HUES48 (cell line): ENCODE results near the gene TBC1D17.

Experiments
- H3K27ac ChIP-seq: one replicate; pipeline ENCODE4 v1.7.0; 2013; ENCODE audit warnings: low read depth, low read length, inconsistent platforms
- H3K27me3 ChIP-seq: 2 replicates; pipeline ENCODE4 v1.6.1; 2013; ENCODE audit warnings: mild to moderate bottlenecking, low read length; ENCODE audit not compliant: control insufficient read depth, insufficient read depth
- H3K36me3 ChIP-seq: 2 replicates; pipeline ENCODE4 v1.6.1; 2013; ENCODE audit warnings: low read length; ENCODE audit not compliant: control insufficient read depth, insufficient read depth
- H3K4me1 ChIP-seq: 2 replicates; pipeline ENCODE4 v1.6.1; 2013; ENCODE audit warnings: mild to moderate bottlenecking, low read length; ENCODE audit not compliant: control insufficient read depth, insufficient read depth
- H3K4me3 ChIP-seq: 2 replicates; pipeline ENCODE4 v1.5.1; 2013; ENCODE audit warnings: mild to moderate bottlenecking, low read depth, low read length
- H3K9ac ChIP-seq: 2 replicates; pipeline ENCODE4 v1.6.1; 2013; ENCODE audit warnings: mild to moderate bottlenecking, low read depth, low read length, moderate library complexity
- H3K9me3 ChIP-seq: 2 replicates; pipeline ENCODE4 v1.6.1; 2013; ENCODE audit warnings: low read length; ENCODE audit not compliant: control insufficient read depth, insufficient read depth

Gene TBC1D17

DNA sequence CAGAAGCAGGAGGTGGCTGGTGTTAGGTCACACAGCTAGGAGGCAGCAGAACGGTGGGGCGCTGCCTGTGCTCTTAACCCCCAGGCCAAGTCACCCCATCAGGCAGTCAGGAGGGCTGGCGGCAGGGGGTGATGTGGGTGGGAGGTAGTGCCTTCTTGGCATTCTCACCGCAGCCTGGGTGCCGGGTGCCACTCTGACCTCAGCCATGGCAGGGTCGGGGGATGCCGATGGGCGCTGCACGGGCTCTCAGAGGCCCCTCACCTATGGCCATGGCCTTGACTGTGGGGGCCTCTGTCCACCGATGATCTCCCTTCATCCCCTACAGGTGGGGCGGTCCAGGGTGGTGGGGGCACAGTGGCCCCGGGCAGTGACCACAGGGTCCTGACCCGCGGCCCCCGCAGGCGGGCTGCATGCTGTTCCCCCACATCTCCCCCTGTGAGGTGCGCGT is 20.9 kb upstream of the TBC1D17 start:
- H3K9me3 ChIP-seq = no peaks in the 10 kb centered on the region
- peaks cover 16% of the 10 kb centered on the region for H3K4me1 ChIP-seq
- peaks cover 84% of the 10 kb centered on the region for H3K36me3 ChIP-seq
- no peak overlapping the region for H3K27ac ChIP-seq
- no peaks in the 10 kb centered on the region for H3K27me3 ChIP-seq
- H3K4me3 ChIP-seq = no peak overlapping the region
- H3K9ac ChIP-seq = no peak overlapping the region

DNA sequence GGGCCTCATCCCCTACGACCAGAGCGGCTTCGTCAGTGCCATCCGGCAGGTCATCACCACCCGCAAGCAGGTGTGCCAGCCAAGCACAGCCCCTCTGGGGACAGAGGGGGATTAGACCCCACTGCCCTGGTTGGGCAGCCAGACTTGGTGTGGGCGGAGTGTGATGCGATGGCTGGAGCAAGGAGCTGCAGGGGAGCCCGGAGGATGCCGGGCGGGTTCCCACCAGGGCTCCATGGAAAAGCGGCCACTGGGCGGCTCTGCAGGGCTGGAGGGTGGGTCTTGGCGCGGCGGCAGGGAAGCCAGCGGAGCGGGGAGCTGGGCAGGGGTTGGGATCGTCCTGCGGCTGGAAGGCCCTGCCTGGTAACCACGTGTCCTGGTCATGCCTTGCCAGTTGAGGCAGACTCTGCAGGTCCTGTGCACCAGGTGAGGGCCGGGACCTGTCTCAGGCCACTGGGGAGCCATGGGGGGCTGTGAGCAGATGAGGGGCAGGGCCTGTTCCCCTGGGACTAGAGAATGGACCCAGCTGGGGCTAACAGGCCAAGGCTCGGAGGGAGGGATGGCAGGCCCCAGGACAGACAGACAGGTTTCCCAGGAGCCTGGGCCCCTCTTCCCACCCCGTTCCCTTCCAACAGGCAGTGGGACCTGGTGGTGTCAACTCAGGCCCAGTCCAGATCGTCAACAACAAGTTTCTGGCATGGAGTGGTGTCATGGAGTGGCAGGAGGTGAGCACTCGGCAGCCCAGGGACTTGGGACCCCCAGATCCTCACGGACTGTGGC is 20.3 kb upstream of the TBC1D17 start:
- Histone ChIP-seq H3K36me3 (peaks cover 86% of the 10 kb centered on the region), H3K27ac (peak overlapping the region; percentile 28), H3K27me3 (no peaks in the 10 kb centered on the region), H3K4me3 (no peak overlapping the region), H3K9me3 (no peaks in the 10 kb centered on the region), H3K4me1 (peaks cover 13% of the 10 kb centered on the region), H3K9ac (no peak overlapping the region)

DNA sequence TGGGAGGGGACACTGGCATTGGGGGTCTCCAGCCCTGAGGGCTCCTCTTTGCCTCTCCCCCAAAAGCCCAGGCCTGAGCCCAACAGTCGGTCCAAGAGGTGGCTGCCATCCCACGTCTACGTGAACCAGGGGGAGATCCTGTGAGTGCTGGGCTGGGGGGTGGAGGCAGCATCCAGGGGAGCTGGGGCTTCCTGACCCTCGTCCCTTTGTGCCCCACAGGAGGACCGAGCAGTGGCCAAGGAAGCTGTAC is 19.7 kb upstream of the TBC1D17 start:
- Histone ChIP-seq H3K36me3 (peaks cover 85% of the 10 kb centered on the region), H3K4me3 (no peak overlapping the region), H3K9me3 (no peaks in the 10 kb centered on the region), H3K4me1 (peaks cover 8% of the 10 kb centered on the region), H3K27me3 (no peaks in the 10 kb centered on the region), H3K9ac (no peak overlapping the region), H3K27ac (peak overlapping the region; percentile 28)

DNA sequence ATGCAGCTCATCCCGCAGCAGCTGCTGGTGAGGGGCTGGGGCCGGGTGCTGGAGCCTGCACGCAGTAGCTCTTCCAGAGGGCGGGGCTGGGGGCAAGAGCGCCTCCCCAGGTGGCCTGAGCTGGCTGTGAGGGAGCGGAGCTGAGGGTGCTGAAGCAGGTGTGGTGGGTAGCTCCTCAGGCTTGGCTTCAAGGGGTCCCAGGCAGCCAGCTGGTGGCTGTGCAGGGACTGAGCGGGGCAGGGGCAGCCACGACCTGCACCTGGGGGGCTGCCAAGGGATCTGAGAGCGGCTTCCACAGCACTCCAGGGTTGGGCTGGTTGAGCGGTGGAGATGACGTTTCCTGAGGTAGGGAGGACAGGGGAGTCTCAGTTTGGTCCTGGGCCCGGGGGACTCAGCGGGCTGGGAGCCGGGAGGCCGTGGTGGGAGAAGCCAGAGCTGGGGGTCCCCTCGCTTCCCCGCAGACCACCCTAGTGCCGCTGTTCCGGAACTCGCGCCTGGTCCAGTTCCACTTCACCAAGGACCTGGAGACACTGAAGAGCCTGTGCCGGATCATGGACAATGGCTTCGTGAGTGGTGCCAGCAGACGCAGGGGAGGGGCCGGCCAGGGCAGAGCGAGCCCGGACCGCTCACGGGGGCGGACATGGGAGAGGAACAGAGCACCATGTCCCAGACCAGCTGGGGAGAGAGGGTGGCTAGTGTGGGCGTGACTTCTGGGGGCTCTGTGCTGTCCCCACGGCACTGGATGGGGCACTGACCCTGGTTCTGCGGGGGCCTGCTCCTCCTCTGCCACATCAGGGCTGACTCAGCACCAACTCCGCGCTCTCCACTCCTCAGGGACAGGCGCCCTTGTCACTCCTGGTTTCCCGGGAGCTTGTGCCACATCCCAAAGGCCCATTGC is 19.2 kb upstream of the TBC1D17 start:
- Histone ChIP-seq H3K27me3 (no peaks in the 10 kb centered on the region), H3K9me3 (no peaks in the 10 kb centered on the region), H3K4me3 (no peak overlapping the region), H3K9ac (no peak overlapping the region), H3K36me3 (peaks cover 88% of the 10 kb centered on the region), H3K4me1 (peaks cover 5% of the 10 kb centered on the region; the same call in 1 of the 2 replicates), H3K27ac (peak overlapping the region; percentile 28)

DNA sequence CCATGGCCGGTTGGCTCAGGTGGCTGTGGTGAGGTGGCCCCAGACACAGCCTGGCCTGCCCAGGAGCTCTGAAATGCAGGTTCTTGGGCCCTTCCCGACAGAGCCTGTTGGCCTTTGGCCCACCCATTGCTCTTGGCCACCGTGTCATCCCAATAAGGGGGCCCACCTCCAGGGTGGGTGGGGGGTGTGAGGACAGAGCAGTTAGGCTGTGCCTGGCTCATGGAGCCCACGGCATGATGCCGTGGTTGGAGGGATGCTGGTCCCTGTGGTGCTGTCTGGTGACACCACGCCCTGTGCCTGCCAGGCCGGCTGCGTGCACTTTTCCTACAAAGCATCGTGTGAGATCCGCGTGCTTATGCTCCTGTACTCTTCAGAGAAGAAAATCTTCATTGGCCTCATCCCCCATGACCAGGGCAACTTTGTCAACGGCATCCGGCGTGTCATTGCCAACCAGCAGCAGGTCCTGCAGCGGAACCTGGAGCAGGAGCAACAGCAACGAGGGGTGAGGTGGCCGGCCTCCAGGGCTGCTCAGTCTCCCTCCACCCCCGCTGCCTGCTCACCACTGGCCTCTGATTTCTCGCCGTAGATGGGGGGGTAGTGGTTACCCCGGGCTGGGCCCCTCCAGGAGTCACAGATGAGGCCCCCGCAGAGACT is 17.7 kb upstream of the TBC1D17 start:
- Histone ChIP-seq H3K4me1 (peaks cover 5% of the 10 kb centered on the region; the same call in 1 of the 2 replicates), H3K27me3 (no peaks in the 10 kb centered on the region), H3K9me3 (no peaks in the 10 kb centered on the region), H3K9ac (no peak overlapping the region), H3K36me3 (peaks cover 91% of the 10 kb centered on the region), H3K27ac (peak overlapping the region; percentile 28), H3K4me3 (no peak overlapping the region)

DNA sequence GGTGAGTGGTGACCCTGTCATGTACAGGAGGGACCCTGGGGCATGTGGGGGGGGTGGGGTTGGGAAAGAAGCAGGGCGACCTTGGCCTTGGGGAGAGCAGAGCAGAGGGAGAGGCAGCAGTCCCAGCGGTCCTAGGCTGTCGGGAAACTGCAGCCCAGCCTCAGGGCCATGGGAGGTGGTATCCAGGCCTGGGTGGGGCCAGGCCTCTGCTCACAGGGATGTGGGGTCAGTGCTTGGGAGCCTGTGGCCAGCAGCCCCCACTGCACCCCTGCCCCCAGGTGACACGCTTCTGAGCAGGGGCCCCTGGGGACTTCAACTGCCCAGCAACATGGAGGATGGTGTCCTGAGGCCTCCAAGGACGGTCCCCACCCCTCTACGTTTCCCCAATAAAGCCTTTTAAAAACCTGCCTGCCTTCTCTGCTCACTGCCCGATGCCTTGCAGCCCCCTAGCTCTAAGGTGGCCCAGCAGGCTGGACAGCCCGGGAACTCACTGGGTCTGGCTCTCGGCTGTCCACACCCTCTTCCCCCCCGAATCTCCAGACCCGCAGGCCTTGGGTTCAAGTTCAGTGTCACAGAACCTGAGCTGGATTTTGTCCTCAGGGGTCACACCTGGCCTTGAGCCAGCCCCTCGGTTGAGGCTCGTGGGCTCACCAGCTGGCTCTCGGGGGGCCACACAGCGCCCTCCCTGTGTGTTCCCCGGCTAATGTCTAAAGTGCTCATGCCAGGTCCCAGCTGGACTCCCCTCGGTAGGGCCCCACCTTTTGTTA is 17.0 kb upstream of the TBC1D17 start:
- no peaks in the 10 kb centered on the region for H3K9me3 ChIP-seq
- no peak overlapping the region for H3K4me3 ChIP-seq

DNA sequence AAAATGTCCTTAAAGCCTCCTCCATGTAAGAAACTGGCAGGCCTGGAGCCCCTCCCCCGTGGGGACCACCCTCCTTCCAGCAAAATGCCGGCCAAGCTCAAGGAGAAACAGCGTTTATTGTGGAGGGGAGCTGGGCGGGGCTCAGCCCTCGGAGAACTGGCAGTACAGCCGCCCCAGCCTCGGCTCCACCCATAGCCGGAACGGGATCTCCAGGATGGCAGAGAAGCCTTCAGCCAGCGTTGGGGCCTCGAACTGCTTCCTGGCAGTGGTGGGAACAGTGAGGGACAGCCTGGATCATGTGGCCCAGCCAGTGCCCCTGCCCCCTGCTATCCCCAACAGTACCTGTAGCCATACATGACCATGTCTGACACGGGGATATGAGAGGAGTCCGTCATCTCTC is 16.4 kb upstream of the TBC1D17 start:
- no peak overlapping the region for H3K4me3 ChIP-seq
- H3K27me3 ChIP-seq = no peaks in the 10 kb centered on the region
- H3K9ac ChIP-seq = no peak overlapping the region
- H3K27ac ChIP-seq = peak overlapping the region; percentile 28
- no peaks in the 10 kb centered on the region for H3K9me3 ChIP-seq
- H3K4me1 ChIP-seq = peaks cover 9% of the 10 kb centered on the region
- peaks cover 83% of the 10 kb centered on the region for H3K36me3 ChIP-seq

More for the DNA sequence above, 17.0 kb upstream of the TBC1D17 start:
- H3K9ac ChIP-seq = no peak overlapping the region
- peak overlapping the region; percentile 28 for H3K27ac ChIP-seq
- peaks cover 88% of the 10 kb centered on the region for H3K36me3 ChIP-seq
- H3K4me1 ChIP-seq = peaks cover 5% of the 10 kb centered on the region
- H3K27me3 ChIP-seq = no peaks in the 10 kb centered on the region

DNA sequence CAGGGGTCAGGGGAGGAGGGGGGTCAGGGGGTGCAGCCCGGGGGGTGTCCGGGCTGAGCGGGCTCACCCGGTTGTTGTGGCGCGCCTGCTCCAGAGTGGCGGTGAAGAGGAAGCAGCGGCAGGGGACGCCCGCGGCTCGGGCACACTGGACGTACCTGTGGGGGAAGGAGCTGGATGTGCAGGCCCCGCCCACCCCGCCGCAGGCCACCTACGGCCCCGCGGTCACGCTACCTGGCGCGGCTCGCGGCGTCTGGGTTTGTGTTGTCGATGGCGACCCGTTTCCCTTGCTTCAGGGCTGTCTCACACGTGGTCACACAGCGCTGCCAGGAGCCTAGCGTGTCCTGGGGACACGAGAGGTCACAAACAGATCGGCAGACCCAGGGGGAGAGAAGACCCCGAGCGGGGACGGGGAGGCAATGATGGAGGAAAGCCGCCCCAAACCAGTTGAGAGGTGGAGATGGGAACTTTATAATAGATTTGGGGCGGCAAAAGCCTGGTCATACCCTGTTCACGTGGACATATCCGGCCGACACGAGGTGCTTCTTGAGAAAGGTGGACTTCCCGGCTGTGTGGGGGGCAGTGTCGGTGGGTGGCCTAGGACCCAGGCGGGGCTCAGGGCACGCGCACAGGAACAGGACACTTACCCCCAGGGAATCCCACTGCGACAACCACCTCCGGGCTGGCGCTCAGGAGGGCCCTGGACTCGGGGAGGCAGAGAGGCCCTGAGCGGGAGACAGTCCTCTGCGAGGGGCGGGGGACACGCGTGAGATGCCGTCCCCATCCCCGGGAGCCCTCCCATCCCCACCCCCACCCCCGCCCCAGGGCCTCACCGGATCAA is 15.7 kb upstream of the TBC1D17 start:
- no peaks in the 10 kb centered on the region for H3K9me3 ChIP-seq
- no peak overlapping the region for H3K27ac ChIP-seq
- peaks cover 76% of the 10 kb centered on the region for H3K36me3 ChIP-seq
- H3K4me1 ChIP-seq = peaks cover 14% of the 10 kb centered on the region
- H3K9ac ChIP-seq = no peak overlapping the region
- no peak overlapping the region for H3K4me3 ChIP-seq
- no peaks in the 10 kb centered on the region for H3K27me3 ChIP-seq

DNA sequence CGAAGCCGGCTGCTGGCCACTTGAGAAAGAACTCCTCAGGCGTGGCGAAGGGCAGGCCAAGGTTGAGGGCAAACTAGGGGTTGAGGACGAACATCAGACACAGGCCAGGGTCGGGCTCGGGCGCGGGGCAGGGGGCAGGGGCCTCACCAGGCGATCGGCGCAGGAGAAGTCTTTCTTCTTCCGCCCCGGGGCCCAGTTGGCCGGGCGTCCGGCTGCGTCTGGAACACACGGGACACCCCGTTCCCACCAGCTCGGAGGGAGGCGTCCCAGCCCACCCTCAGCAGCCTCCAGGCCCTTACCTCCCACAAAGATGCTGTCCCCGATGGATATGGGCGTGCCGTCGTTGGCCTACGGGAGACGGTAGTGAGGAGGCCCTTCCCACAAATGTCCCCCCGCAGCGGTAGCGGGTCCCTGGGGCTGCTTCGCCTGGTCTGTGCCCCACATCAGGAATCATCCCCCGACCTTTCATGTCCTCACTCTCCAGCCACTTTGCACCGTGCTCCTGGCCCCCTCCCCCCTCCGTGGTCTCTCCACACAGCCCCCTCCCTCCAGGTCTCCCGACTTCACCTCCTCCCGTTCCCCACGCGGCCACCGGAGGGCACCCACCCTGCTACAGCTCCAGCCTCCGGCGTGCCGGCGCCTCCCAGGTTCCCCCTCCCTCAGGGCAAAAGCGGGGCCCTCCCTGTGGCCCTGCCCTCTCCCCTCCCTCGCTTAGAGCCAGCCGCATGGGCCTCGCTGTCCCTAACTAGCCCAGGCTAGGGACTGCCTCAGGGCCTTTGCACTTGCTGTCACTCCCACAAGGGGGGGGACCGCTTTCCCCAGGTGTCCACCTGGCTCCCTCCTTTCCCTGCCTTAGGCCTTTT is 14.9 kb upstream of the TBC1D17 start:
- peaks cover 67% of the 10 kb centered on the region for H3K36me3 ChIP-seq
- H3K9me3 ChIP-seq = no peaks in the 10 kb centered on the region
- peaks cover 14% of the 10 kb centered on the region for H3K4me1 ChIP-seq
- no peaks in the 10 kb centered on the region for H3K27me3 ChIP-seq
- H3K9ac ChIP-seq = no peak overlapping the region
- no peak overlapping the region for H3K4me3 ChIP-seq
- H3K27ac ChIP-seq = no peak overlapping the region
